GF-D8 (cell line): ENCODE results near the gene KRTAP5-10.
"Not testable (repeated sequence)": the region's sequence is repeated elsewhere in the genome, so short reads cannot be mapped to it uniquely, and the experiment has no call there.

ENCODE experiments used
- DNase-seq: peaks from one replicate; lab custom pipeline; 2025; lab: John Stamatoyannopoulos, UW

Gene KRTAP5-10

GRCh38 chr11:71572811-71573210 lies 7.4 kb downstream of the KRTAP5-10 start:
- no peak for DNase-seq

- DNase-seq: no peak
Measured at GRCh38 chr11:71574418-71574817, 9.1 kb downstream of the KRTAP5-10 start.

GRCh38 chr11:71575723-71576424 lies 10.5 kb downstream of the KRTAP5-10 start:
- DNase-seq: no peak

- not testable (repeated sequence) for DNase-seq
Measured at GRCh38 chr11:71576688-71577465, 11.5 kb downstream of the KRTAP5-10 start.

GRCh38 chr11:71577469-71578004 lies 12.2 kb downstream of the KRTAP5-10 start:
- DNase-seq: no peak

- DNase-seq: not testable (repeated sequence)
Measured at GRCh38 chr11:71579513-71579912, 14.2 kb downstream of the KRTAP5-10 start.

- no peak for DNase-seq
Measured at GRCh38 chr11:71580057-71581003, 15.0 kb downstream of the KRTAP5-10 start.

GRCh38 chr11:71581826-71582225 lies 16.5 kb downstream of the KRTAP5-10 start:
- no peak for DNase-seq

GRCh38 chr11:71582309-71582895 lies 17.0 kb downstream of the KRTAP5-10 start, which contains the start of gene KRTAP5-11:
Gene KRTAP5-11 (minus strand): TSS chr11:71582875. CDS start chr11:71582837, 38 bp downstream.
- DNase-seq: no peak

GRCh38 chr11:71582969-71583368 lies 17.6 kb downstream of the KRTAP5-10 start:
- DNase-seq: not testable (repeated sequence)

GRCh38 chr11:71585673-71586072 lies 20.3 kb downstream of the KRTAP5-10 start:
- DNase-seq: not testable (repeated sequence)

GRCh38 chr11:71588314-71588713 lies 23.0 kb downstream of the KRTAP5-10 start:
- DNase-seq: not testable (repeated sequence)

GRCh38 chr11:71588822-71589545 lies 23.6 kb downstream of the KRTAP5-10 start:
- DNase-seq: not testable (repeated sequence)

GRCh38 chr11:71589546-71589920 lies 24.2 kb downstream of the KRTAP5-10 start:
- DNase-seq: not testable (repeated sequence)

GRCh38 chr11:71603221-71603620 lies 37.9 kb downstream of the KRTAP5-10 start:
- DNase-seq: not testable (repeated sequence)

GRCh38 chr11:71604798-71605488 lies 39.6 kb downstream of the KRTAP5-10 start:
- DNase-seq: not testable (repeated sequence)

- not testable (repeated sequence) for DNase-seq
Measured at GRCh38 chr11:71606853-71607519, 41.6 kb downstream of the KRTAP5-10 start.

- DNase-seq: not testable (repeated sequence)
Measured at GRCh38 chr11:71607520-71608216, 42.3 kb downstream of the KRTAP5-10 start.

GRCh38 chr11:71608272-71608671 lies 42.9 kb downstream of the KRTAP5-10 start:
- DNase-seq: not testable (repeated sequence)
